Keratinocyte (primary cell): ENCODE data around the gene PSD4. TPM values are rescaled to one million over a fixed set of nuclear protein-coding genes. Genes with fewer than 3 reads are reported as not detected.

ENCODE experiments used
- DNase-seq: peaks from one replicate; pipeline ENCODE4 v3.0.0-alpha.2; 2011; ENCODE audit warnings: low read depth, missing footprints, low spot score
- FAIRE-seq: peaks from 2 replicates; lab custom pipeline; 2011; peaks lifted over from hg19 to GRCh38; lab: Jason Lieb, UNC
- H2AFZ ChIP-seq: 2 replicates; pipeline ENCODE4 v1.6.0; 2012; ENCODE audit warnings: low read length, control low read depth, inconsistent platforms; ENCODE audit not compliant: control insufficient read depth
- H3K27ac ChIP-seq: 2 replicates; pipeline ENCODE4 v1.5.1; 2011; ENCODE audit warnings: low read length; ENCODE audit not compliant: control insufficient read depth, insufficient read depth
- H3K27me3 ChIP-seq: 3 replicates; pipeline ENCODE4 v1.6.0; 2011; ENCODE audit warnings: low read length; ENCODE audit not compliant: control insufficient read depth, insufficient read depth; ENCODE audit errors: extremely low read depth
- H3K36me3 ChIP-seq, 2 experiments: 2 replicates in 1 of 2; 3 replicates in 1 of 2; pipeline ENCODE4 v1.5.1; 2011; ENCODE audit warnings: low read length in 2 of 2, mild to moderate bottlenecking in 1 of 2; ENCODE audit not compliant: control insufficient read depth in 2 of 2, insufficient read depth in 2 of 2; ENCODE audit errors: extremely low read depth in 1 of 2
- H3K4me1 ChIP-seq: 3 replicates; pipeline ENCODE4 v1.5.1; 2011; ENCODE audit warnings: low read length; ENCODE audit not compliant: control insufficient read depth, insufficient read depth; ENCODE audit errors: extremely low read depth
- H3K4me2 ChIP-seq: 3 replicates; pipeline ENCODE4 v1.6.0; 2011; ENCODE audit warnings: low read depth, low read length; ENCODE audit not compliant: control insufficient read depth, insufficient read depth; ENCODE audit errors: extremely low read depth
- H3K4me3 ChIP-seq, 3 experiments: fragments of 200-600 bp in 1 of 3; sonication (generic) in 1 of 3; 2 replicates in 2 of 3; 3 replicates in 1 of 3; pipeline ENCODE4 v1.5.1; 2011 to 2016; ENCODE audit warnings: low read length in 3 of 3, mild to moderate bottlenecking in 3 of 3, control low read depth in 2 of 3, inconsistent platforms in 1 of 3, low read depth in 1 of 3, mixed read lengths in 1 of 3, mixed run types in 1 of 3, moderate library complexity in 1 of 3; ENCODE audit not compliant: control insufficient read depth in 2 of 3, insufficient read depth in 2 of 3; ENCODE audit errors: extremely low read depth in 1 of 3
- H3K79me2 ChIP-seq: 2 replicates; pipeline ENCODE4 v1.6.0; 2012; ENCODE audit warnings: low read length; ENCODE audit not compliant: control insufficient read depth, insufficient read depth
- H3K9ac ChIP-seq: 3 replicates; pipeline ENCODE4 v1.6.0; 2011; ENCODE audit warnings: low read length; ENCODE audit not compliant: control insufficient read depth, insufficient read depth; ENCODE audit errors: extremely low read depth
- H3K9me1 ChIP-seq: 3 replicates; pipeline ENCODE4 v1.6.0; 2011; ENCODE audit warnings: low read length; ENCODE audit not compliant: control insufficient read depth, insufficient read depth; ENCODE audit errors: extremely low read depth
- H3K9me3 ChIP-seq: 2 replicates; pipeline ENCODE4 v1.5.1; 2012; ENCODE audit warnings: low read depth, low read length; ENCODE audit not compliant: control insufficient read depth
- H4K20me1 ChIP-seq: 3 replicates; pipeline ENCODE4 v1.6.0; 2011; ENCODE audit warnings: low read length; ENCODE audit not compliant: control insufficient read depth, insufficient read depth; ENCODE audit errors: extremely low read depth
- EZH2 ChIP-seq: IDR thresholded peaks from one replicate; pipeline ENCODE4 v1.6.1; 2012; ENCODE audit warnings: inconsistent platforms, mild to moderate bottlenecking, low read length, moderate library complexity
- dilution Hi-C: fragments of 300-500 bp; cut with MboI; formaldehyde crosslinking; loops from one replicate; pipeline ENCODE4 v1.7.0; 2020; ENCODE audit warnings: low sequenced_read_pairs; ENCODE audit not compliant: extremely low pct_ligation_motif_present
- polyA plus RNA-seq, 5 experiments: library from polyadenylated mRNA; depleted of rRNA in 3 of 5; stranded (reverse) in 3 of 5; stranded (forward) in 1 of 5; unstranded in 1 of 5; fragments of >200 nt; gene quantifications; 1 replicate in 1 of 5; 2 replicates in 3 of 5; 3 replicates in 1 of 5; pipeline versions ENCODE4 v1.2.1 to v1.2.3, GENCODE V29; 2011 to 2012; ENCODE audit warnings: missing spikeins in 2 of 5, low read depth in 1 of 5, low replicate concordance in 1 of 5
- TF ChIP-seq, protein P1 (sequence below), 3 experiments: IDR thresholded peaks in 1 of 3; conservative IDR thresholded peaks in 1 of 3; optimal IDR thresholded peaks in 1 of 3; 2 replicates in 2 of 3; 3 replicates in 1 of 3; pipeline versions ENCODE3 to v1.5.1; 2011; ENCODE audit warnings: low read length in 3 of 3, mild to moderate bottlenecking in 3 of 3, moderate library complexity in 2 of 3, control low read depth in 1 of 3, inconsistent platforms in 1 of 3; ENCODE audit not compliant: insufficient read depth in 2 of 3; ENCODE audit errors: extremely low read depth in 1 of 3

Gene PSD4
- polyA plus RNA-seq, 1 donor (not counting 4 experiments of a cell fraction or from before 2014, with no cell fraction given): 11.1 TPM

GRCh38 chr2:113211226-113212105 lies 37.7 kb downstream of the PSD4 start:
- no peaks in the 10 kb centered on the region for H3K27me3 ChIP-seq
- DNase-seq (no peak), FAIRE-seq (peak; percentile 97)
- peaks cover 0 to 1% of the 10 kb centered on the region in 2 experiments for H3K36me3 ChIP-seq
- H3K27ac ChIP-seq: peak overlapping the region; percentile 76
- no peaks in the 10 kb centered on the region for H3K9me3 ChIP-seq
- H2AFZ ChIP-seq: peak overlapping the region; percentile 28
- H3K9ac ChIP-seq: peak overlapping the region; percentile 64
- no peaks in the 10 kb centered on the region for H3K79me2 ChIP-seq
- no peaks in the 10 kb centered on the region for H3K9me1 ChIP-seq
- H4K20me1 ChIP-seq: no peaks in the 10 kb centered on the region
- dilution Hi-C loops: no loop called here
- peaks cover 33% of the 10 kb centered on the region for H3K4me1 ChIP-seq
- TF ChIP-seq, protein P1, sequence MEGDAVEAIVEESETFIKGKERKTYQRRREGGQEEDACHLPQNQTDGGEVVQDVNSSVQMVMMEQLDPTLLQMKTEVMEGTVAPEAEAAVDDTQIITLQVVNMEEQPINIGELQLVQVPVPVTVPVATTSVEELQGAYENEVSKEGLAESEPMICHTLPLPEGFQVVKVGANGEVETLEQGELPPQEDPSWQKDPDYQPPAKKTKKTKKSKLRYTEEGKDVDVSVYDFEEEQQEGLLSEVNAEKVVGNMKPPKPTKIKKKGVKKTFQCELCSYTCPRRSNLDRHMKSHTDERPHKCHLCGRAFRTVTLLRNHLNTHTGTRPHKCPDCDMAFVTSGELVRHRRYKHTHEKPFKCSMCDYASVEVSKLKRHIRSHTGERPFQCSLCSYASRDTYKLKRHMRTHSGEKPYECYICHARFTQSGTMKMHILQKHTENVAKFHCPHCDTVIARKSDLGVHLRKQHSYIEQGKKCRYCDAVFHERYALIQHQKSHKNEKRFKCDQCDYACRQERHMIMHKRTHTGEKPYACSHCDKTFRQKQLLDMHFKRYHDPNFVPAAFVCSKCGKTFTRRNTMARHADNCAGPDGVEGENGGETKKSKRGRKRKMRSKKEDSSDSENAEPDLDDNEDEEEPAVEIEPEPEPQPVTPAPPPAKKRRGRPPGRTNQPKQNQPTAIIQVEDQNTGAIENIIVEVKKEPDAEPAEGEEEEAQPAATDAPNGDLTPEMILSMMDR (optimal IDR thresholded peaks at IDR 0.05 in 1 of 3, IDR thresholded peaks at IDR 0.05 in 1 of 3, conservative IDR thresholded peaks at IDR 0.05 in 1 of 3; ENCODE audit: extremely low read depth in 1 of 3, insufficient read depth in 2 of 3, low read length in 3 of 3): no peak
- no peak for TF ChIP-seq EZH2
- H3K4me3 ChIP-seq: peak overlapping the region; percentile 7 to 22 (median 11)
- peak overlapping the region; percentile 79 for H3K4me2 ChIP-seq

- Histone ChIP-seq H3K9ac (peak overlapping the region; percentile 64), H3K4me3 (peak overlapping the region in 2 of 3 experiments; percentile 11 to 22), H2AFZ (peak overlapping the region; percentile 32)
Measured at GRCh38 chr2:113212245-113213060, 38.7 kb downstream of the PSD4 start.

More at GRCh38 chr2:113212245-113213060, 38.7 kb downstream of the PSD4 start:
- Histone ChIP-seq H3K4me1 (peaks cover 35% of the 10 kb centered on the region), H3K79me2 (no peaks in the 10 kb centered on the region), H3K9me1 (no peaks in the 10 kb centered on the region), H3K36me3 (peaks cover 0 to 1% of the 10 kb centered on the region in 2 experiments), H4K20me1 (no peaks in the 10 kb centered on the region), H3K27ac (peak overlapping the region; percentile 76), H3K9me3 (no peaks in the 10 kb centered on the region), H3K27me3 (no peaks in the 10 kb centered on the region), H3K4me2 (peak overlapping the region; percentile 79)
- FAIRE-seq (no peak), DNase-seq (no peak)
- dilution Hi-C loops: no loop called here
- TF ChIP-seq, protein P1 (optimal IDR thresholded peaks at IDR 0.05 in 1 of 3, IDR thresholded peaks at IDR 0.05 in 1 of 3, conservative IDR thresholded peaks at IDR 0.05 in 1 of 3; ENCODE audit: extremely low read depth in 1 of 3, insufficient read depth in 2 of 3, low read length in 3 of 3): no peak
- TF ChIP-seq EZH2: no peak
